GM19328 (cell line): ENCODE measurements around the gene ST6GALNAC1.

ENCODE experiments used
- ATAC-seq: cut with Tn5 transposase; IDR thresholded peaks from one replicate; pipeline ENCODE4 v1.9.1; 2021; ENCODE audit warnings: mild to moderate bottlenecking, moderate library complexity; ENCODE audit not compliant: unreplicated experiment

The ST6GALNAC1 gene

GRCh38 chr17:76677406-76677805 is 33.8 kb upstream of the ST6GALNAC1 start:
- ATAC-seq = no peak

- no peak for ATAC-seq
Observed at GRCh38 chr17:76676629-76677028, 33.1 kb upstream of the ST6GALNAC1 start.

DNA sequence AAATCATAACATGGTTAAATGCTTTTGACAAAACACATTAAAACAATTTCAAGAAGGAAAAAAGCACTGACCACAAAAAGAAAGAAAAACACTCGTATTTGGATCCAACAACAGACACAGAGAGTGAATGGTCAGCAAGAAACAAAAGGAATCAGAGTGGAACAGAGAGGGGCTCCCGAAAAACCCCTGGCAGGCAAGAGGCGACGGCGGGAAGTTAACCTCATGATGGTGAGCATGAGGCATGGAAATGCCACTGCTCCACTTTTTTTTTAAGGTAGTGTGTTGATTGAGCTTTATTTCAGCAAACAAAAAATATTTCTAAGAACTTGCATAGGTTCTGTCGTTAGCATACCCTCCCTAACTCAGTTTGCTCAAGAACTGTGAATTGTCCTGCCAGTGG is 32.1 kb upstream of the ST6GALNAC1 start:
- ATAC-seq = no peak

- ATAC-seq = no peak
Observed at GRCh38 chr17:76674600-76674999, 31.0 kb upstream of the ST6GALNAC1 start.

- ATAC-seq = no peak
Observed at GRCh38 chr17:76673729-76674128, 30.2 kb upstream of the ST6GALNAC1 start.

DNA sequence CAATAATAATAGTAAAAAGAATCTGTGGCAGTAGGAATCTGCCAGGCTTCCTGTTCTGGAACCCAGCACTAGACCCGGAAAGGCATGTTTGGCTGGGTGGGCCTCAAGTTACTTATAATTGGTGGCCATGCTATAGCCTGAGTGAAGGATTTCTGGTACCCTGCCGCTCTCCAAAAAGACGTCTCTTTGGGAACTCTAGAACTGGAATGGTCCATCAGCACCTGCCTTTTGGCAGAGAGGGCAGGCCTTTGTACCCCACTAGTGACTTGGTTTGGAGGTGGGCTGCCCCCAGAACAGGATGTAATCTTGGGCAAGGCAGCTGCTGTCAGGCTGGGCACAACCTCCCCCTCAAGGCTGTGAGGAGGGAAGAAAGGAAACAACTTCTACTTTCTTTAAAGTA is 29.3 kb upstream of the ST6GALNAC1 start:
- no peak for ATAC-seq

GRCh38 chr17:76672270-76672851 is 28.8 kb upstream of the ST6GALNAC1 start:
- no peak for ATAC-seq

GRCh38 chr17:76671912-76672262 is 28.3 kb upstream of the ST6GALNAC1 start:
- ATAC-seq = no peak

DNA sequence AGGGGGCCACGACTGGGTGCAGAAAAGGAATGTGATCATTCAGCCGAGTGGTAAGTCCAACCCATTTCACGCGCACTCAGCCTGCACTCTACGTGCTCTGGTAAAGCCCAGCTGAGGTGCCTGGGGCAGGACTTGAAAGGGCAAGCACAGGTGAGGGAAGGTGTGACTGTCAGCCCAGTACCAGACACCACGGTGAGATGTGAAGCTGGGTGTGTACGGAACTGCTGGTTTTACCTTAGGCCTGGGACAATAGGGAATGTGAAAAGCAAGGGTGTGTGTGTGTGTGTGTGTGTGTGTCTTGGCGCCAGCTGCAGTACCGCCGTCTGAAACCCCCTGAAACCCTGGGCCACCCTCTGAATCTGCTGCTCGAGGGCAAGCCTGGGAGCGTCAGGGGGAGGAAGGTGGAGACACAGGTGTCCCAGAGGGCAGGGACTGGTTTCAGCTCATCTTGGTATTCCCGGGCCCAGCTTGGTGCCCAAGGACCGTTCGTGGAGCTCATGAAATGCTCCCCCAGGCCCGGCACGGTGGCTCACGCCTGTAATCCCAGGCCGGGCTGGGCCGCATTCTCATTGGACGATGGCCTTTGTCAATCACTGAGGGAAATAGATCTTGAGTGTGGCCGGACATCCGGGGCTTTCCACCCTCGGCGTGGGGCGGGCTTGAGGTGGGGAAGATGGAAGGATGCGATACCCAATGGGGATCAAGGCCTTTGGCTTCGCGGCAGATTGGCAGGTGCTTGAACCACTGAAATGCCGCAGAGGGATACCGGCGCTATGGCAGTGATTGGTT is 27.8 kb upstream of the ST6GALNAC1 start:
- ATAC-seq = peak; percentile 99

- ATAC-seq = no peak
Observed at GRCh38 chr17:76670718-76671122, 27.2 kb upstream of the ST6GALNAC1 start.

- ATAC-seq = no peak
Observed at GRCh38 chr17:76670020-76670717, 26.6 kb upstream of the ST6GALNAC1 start.

- ATAC-seq = no peak
Observed at GRCh38 chr17:76667786-76668453, 24.4 kb upstream of the ST6GALNAC1 start.

- no peak for ATAC-seq
Observed at GRCh38 chr17:76667491-76667755, 23.9 kb upstream of the ST6GALNAC1 start.

GRCh38 chr17:76660656-76661042 is 17.1 kb upstream of the ST6GALNAC1 start:
- ATAC-seq = no peak

DNA sequence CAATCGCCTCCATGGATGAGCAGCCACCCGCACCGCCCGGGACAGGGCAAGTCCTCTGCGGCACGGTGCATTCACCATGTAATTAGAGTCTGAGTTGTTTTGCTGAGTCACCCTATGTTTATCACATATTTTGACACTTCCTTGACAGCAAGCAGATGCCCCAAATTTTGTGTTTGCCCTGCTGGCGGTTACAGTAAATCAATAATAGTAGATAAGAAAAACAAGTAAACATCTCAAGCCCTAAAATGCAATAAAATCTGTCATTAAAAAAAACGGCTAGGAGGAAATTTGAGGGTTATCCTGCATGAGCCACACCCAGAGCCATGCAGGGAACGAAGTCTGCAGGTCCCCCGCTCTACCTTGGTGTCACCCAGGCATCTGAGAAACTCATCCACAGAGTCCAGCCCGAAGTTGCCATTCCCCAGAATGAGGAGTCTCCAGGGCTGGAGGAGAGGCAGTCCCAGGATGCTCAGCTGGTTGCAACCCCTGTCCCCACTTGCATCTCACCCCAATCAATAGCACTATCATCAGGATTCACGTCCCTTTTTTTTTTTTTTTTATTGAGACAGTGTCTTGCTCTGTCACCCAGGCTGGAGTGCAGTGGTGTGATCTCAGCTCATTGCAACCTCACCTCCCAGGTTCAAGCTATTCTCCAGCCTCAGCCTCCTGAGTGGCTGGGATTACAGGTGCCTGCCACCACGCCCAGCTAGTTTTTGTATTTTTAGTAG is 16.5 kb upstream of the ST6GALNAC1 start:
- no peak for ATAC-seq

DNA sequence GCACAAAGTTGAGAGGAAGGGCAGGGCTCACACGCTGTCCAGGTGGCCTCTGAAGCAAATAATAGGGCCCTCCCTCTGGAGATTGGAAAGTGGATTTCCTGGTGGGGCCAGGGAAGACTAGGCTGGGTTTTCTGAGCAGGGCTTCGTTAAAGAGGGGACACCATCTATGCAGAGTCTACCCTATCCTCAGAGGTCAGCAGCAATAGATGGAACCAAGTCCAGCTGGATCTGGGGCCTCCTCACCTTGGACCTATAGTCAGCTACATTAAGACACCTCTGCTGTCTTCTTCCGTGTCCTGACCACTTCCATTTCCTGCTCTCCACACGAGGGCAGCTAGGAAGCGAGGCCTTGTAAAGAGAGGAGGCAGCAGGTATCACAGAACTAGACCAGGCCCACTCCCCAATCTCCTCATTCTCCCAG is 14.7 kb upstream of the ST6GALNAC1 start:
- ATAC-seq = no peak

DNA sequence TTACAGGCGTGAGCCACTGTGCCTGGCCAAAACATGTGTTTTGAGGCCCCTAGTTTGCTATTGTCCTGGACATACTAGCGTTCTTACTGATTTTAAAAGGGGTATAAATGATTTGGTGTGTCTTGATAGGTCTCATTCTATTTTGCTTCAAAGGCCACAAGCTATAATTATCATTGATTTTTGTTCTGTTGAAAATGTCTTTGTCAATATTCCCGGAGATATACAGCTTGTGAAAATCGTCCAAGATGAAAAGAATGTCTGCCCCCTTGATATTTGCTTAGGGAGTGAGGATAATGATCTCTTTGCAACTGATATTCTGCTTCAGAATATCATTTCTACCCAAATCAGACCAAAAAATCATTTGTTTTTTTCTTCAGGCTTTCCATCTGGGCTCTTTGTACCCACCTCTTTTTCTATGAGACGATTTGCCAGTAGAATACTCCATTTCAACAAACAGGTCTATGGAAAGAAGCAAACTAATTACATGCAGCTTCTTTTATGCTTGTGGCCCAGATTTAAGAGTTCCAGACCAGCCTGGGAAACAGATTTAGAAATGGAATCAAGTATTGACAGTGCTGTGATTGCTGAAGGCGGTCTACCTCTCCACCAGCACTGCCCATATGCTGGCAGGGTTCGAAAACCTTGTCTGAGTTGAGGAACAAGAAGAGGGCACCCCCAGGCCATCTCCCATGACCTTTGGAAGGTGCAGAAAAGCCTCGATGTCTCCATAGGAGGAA is 14.1 kb upstream of the ST6GALNAC1 start:
- no peak for ATAC-seq

DNA sequence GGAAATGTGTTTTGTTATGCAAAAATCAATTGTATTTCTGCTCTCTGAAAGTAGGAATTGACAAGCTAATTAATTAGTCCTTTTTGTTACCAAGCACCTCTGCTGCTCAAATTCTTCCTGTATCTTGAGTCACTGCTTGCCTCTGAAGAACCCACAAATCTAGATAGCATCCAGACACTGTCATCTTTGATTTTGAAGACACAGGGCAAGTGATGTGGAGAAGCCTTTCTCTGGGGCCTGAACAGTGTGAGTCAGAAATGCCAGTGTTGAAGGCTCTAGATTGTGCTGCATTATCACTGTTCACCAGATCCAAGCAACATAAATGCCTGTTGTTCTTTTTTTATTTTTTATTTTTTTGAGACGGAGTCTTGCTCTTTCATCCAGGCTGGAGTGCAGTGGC is 10.9 kb upstream of the ST6GALNAC1 start:
- ATAC-seq = no peak

DNA sequence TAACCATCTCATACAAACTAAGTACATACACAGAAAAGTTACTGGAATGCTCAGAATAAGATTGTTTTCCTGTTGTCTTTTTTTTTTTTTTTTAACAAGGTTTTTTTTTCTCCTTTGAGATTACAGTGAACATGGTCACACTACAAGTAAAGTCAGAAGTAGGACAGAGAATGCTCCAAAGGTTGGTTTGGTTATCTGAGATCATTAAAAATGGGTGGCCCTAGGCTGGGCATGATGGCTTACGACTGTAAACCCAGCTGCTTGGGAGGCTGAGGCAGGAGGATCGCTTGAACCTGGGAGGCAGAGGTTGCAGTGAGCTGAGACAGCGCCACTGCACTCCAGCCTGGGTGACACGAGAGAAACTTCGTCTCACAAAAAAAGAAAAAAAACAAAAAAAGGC is 6.9 kb upstream of the ST6GALNAC1 start:
- no peak for ATAC-seq

DNA sequence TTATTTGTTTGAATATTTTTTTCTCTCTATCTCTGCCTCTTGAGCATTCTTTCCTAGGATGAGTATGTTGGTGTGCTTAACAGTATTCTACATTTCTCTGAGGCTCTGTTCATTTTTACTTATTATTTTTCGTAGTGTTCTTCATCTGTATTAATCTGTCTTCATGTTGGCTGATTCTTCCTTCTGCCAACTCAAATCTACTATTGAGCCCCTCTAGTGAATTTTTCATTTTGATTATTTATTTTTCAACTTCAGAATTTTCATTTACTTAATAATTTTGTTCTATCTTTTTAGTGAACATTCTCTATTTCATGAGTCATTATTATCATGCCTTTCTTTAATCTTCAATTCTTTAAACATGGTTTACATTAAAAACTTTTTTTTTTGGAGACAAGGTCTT is 3.2 kb upstream of the ST6GALNAC1 start:
- ATAC-seq = no peak

GRCh38 chr17:76645481-76645880 is 1.9 kb upstream of the ST6GALNAC1 start:
- ATAC-seq = no peak
